Uterus (tissue), 4 donors: ENCODE data around the gene CES4A. TPM values are rescaled to one million over a fixed set of nuclear protein-coding genes. Genes with fewer than 3 reads are reported as not detected.
A peak's percentile ranks its signal among the peaks of the same experiment; 100 is the strongest.

Source experiments
- DNase-seq, 2 donors: peaks; one replicate each; pipeline ENCODE4 v3.0.0-alpha.2; 2019 to 2020
- H3K27ac ChIP-seq, 2 donors: fragments of 200-600 bp; sonication (generic); 1 replicate in 1 of 2; 2 replicates in 1 of 2; pipeline ENCODE4 v1.5.1; 2016 to 2018
- H3K27me3 ChIP-seq, 2 donors: fragments of 200-600 bp; sonication (generic); one replicate each; pipeline ENCODE4 v1.5.1; 2018 to 2019; ENCODE audit warnings: control low read depth in 1 of 2
- H3K36me3 ChIP-seq, 2 donors: fragments of 200-600 bp; sonication (generic); one replicate each; pipeline ENCODE4 v1.5.1; 2019; ENCODE audit warnings: control low read depth in 1 of 2
- H3K4me1 ChIP-seq, 2 donors: fragments of 200-600 bp; sonication (generic); one replicate each; pipeline ENCODE4 v1.5.1; 2018 to 2019; ENCODE audit warnings: control low read depth in 1 of 2
- H3K4me3 ChIP-seq, 2 donors: fragments of 200-600 bp; sonication (generic); 1 replicate in 1 of 2; 2 replicates in 1 of 2; pipeline ENCODE4 v1.5.1; 2018 to 2019; ENCODE audit warnings: mild to moderate bottlenecking in 1 of 2
- H3K9me3 ChIP-seq, 2 donors: fragments of 200-600 bp; sonication (generic); one replicate each; pipeline ENCODE4 v1.5.1; 2019; ENCODE audit warnings: control low read depth in 1 of 2
- POLR2A ChIP-seq, 2 donors: fragments of 450-650 bp; IDR thresholded peaks; one replicate each; pipeline ENCODE4 v1.6.1; 2016; ENCODE audit warnings: antibody characterized with exemption in 2 of 2, mild to moderate bottlenecking in 1 of 2, moderate library complexity in 1 of 2
- intact Hi-C: fragments of 100-400 bp; cut with DNase I; formaldehyde crosslinking; loops from one replicate; pipeline ENCODE4 v1.15.1; 2023; ENCODE audit warnings: low total_unique reads
- total RNA-seq, 4 donors: library from RNA; depleted of rRNA in 3 of 4; stranded (reverse); fragments of >200 nt in 3 of 4; gene quantifications; one replicate each; pipeline versions ENCODE4 v1.1.0 to v1.2.4, GENCODE V29; 2014 to 2023
- TF ChIP-seq, protein P1 (sequence below), 4 experiments: fragments of 200-600 bp in 2 of 4; fragments of 450-650 bp in 2 of 4; sonication (generic) in 2 of 4; IDR thresholded peaks; one replicate each; pipeline ENCODE4 v1.5.1; 2016 to 2019; ENCODE audit warnings: antibody characterized with exemption in 4 of 4, mild to moderate bottlenecking in 2 of 4, moderate library complexity in 1 of 4
- donor health status: DM: yes; HTN: yes; CAD: no.

Gene CES4A
- total RNA-seq, 4 donors from 2014 or later: 0.29 to 9.6 (median 5.4) TPM

DNA sequence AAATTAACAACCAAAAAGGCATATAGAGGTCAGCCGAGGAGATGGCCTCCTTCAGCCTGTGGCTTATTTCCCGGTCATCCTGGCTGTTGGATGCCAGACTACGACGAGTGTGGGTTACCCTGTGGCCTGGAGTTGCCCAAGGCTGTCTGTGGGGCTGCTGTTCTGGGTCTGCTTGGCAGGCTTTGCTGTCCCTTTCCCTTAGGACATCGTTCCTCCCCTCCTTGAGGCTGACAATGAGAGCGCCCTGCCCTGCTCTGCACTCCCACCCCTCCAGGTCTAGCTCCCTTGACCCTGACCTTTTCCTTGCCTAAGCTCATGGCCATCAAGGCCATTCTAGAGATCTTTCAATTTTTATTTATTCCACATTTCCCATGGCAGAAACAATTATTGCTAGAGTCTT, 38.7 kb downstream of the CES4A start:
- DNase-seq: no peak
- intact Hi-C loops: no loop called here
- H3K9me3 ChIP-seq: no peaks in the 10 kb centered on the region
- no peaks in the 10 kb centered on the region for H3K27me3 ChIP-seq
- no peaks in the 10 kb centered on the region for H3K36me3 ChIP-seq
- H3K4me3 ChIP-seq: no peak overlapping the region
- H3K4me1 ChIP-seq: peaks cover 5 to 14% of the 10 kb centered on the region in 2 donors
- TF ChIP-seq, protein P1, sequence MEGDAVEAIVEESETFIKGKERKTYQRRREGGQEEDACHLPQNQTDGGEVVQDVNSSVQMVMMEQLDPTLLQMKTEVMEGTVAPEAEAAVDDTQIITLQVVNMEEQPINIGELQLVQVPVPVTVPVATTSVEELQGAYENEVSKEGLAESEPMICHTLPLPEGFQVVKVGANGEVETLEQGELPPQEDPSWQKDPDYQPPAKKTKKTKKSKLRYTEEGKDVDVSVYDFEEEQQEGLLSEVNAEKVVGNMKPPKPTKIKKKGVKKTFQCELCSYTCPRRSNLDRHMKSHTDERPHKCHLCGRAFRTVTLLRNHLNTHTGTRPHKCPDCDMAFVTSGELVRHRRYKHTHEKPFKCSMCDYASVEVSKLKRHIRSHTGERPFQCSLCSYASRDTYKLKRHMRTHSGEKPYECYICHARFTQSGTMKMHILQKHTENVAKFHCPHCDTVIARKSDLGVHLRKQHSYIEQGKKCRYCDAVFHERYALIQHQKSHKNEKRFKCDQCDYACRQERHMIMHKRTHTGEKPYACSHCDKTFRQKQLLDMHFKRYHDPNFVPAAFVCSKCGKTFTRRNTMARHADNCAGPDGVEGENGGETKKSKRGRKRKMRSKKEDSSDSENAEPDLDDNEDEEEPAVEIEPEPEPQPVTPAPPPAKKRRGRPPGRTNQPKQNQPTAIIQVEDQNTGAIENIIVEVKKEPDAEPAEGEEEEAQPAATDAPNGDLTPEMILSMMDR (IDR thresholded peaks at IDR 0.05): no peak
- TF ChIP-seq POLR2A (IDR thresholded peaks at IDR 0.05): no peak
- H3K27ac ChIP-seq: no peak overlapping the region

DNA sequence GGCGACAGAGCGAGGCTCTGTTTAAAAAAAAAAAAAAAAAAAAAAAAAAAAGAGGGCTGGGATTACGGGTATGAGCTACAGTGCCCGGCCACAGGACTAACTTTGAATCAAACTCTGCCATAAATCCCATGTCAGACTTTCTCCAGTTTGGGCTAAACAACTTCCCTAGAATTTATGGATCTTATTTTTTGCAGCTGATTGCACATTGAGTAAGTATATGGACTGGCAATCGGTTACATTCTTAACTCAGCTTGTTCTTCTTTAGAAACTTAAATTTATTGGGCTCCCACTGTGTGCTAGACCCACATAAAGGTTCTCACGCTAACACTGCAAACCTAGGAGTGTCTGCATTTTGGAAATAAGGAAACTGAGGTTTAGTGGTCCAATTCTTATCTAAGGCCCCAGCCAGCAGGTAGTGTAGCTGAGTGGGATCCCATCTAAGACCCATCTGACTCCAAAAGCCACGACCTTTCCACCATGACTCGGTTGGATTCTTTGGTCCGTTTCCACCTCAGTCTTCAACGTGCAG, 39.8 kb downstream of the CES4A start:
- no peaks in the 10 kb centered on the region for H3K27me3 ChIP-seq
- DNase-seq: no peak
- peaks cover 5 to 20% of the 10 kb centered on the region in 2 donors for H3K4me1 ChIP-seq
- peak overlapping the region; percentile 40 to 95 for H3K4me3 ChIP-seq
- no peaks in the 10 kb centered on the region for H3K9me3 ChIP-seq
- TF ChIP-seq POLR2A (IDR thresholded peaks at IDR 0.05): no peak
- TF ChIP-seq, protein P1 (IDR thresholded peaks at IDR 0.05): no peak
- peak overlapping the region; percentile 91 to 99 for H3K27ac ChIP-seq
- intact Hi-C loops: no loop called here
- no peaks in the 10 kb centered on the region for H3K36me3 ChIP-seq

DNA sequence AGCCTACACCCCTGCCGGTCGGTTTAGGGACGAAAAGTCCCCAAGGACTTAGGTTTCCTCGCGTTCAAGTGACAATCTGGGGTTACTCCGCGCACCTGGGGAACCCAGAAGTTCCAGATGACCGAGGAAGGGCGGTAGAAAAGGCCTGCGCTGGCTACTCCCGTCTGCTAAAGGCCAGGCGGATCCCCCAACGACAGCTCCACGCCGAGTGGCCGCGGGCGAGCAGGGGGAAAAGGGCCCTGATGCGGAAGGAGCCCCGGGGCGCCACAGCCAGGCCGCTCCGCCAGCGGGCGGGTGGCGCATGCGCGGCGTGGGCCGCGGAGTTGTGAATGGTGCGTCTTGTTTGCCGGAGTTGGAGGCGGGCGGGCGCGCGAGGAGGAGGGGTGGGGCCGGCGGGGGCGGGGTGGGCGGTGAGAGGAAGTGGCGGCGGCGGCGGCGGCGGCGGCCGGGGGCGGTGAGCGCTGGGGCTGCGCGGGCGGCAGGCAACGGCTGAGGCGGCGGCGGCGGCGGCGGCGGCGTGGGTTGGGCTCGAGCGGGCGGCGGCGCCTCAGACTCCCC, 40.4 kb downstream of the CES4A start, which contains the start of gene CBFB:
CBFB (plus strand) TSS at position 454 of the 558 bp plus-strand sequence. CDS start 259 bp downstream, outside the sequence.
- peak; percentile 90 to 91 for DNase-seq
- H3K4me3 ChIP-seq: peak within 1 kb of the TSS; percentile 54 to 95
- intact Hi-C loops: no loop called here
- peaks cover 5 to 20% of the 10 kb centered on the region in 2 donors for H3K4me1 ChIP-seq
- no peaks in the 10 kb centered on the region for H3K9me3 ChIP-seq
- TF ChIP-seq, protein P1 (IDR thresholded peaks at IDR 0.05): peak in 1 of 4 experiments; percentile 10
- peak; percentile 61 to 85 for TF ChIP-seq POLR2A (IDR thresholded peaks at IDR 0.05)
- no peaks in the 10 kb centered on the region for H3K36me3 ChIP-seq
- H3K27ac ChIP-seq: peak within 1 kb of the TSS; percentile 91 to 99
- H3K27me3 ChIP-seq: no peaks in the 10 kb centered on the region

DNA sequence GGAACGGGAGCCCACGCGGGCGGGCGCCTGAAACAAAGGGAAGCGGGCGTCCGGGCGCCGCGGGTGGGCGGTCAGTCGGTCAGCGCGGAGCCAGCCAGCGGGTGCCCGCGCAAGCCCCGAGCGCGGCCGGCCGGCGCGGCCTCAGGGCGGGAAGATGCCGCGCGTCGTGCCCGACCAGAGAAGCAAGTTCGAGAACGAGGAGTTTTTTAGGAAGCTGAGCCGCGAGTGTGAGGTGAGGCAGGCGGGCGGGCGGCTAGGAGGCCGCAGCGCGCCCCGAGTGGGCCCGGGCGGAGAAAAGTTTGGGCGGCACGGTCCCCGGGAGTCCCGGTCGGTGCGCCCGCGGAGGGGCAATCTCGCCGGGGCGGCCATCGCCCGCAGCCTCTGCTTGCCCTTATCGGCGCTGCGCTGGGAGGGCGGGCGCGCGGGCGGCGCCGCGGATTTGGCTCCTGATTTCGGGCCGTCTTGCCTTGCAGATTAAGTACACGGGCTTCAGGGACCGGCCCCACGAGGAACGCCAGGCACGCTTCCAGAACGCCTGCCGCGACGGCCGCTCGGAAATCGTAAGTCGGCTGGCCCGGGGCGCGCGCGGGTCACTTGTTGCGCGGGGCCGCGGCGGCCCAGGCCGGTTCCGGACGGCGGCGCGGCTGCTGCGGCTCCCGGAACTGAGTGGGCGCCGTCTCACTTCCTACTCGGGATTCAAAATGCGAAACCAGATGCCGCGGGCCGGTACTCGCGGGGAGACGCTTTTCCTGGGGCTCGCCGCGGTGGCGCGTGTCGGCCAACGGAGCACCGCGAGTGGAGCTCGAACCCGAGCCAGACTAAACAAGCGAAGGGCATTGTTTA, 41.1 kb downstream of the CES4A start:
- DNase-seq: peak; percentile 59 to 69
- no peak for TF ChIP-seq POLR2A (IDR thresholded peaks at IDR 0.05)
- TF ChIP-seq, protein P1 (IDR thresholded peaks at IDR 0.05): no peak
- Histone ChIP-seq H3K4me3 (peak overlapping the region; percentile 54 to 95), H3K36me3 (no peaks in the 10 kb centered on the region), H3K4me1 (peaks cover 5 to 20% of the 10 kb centered on the region in 2 donors), H3K27ac (peak overlapping the region; percentile 91 to 96), H3K9me3 (no peaks in the 10 kb centered on the region), H3K27me3 (no peaks in the 10 kb centered on the region)
- intact Hi-C loops: no loop called here
